Measurements from ENCODE around the gene CILP. TPM values are rescaled to one million over a fixed set of nuclear protein-coding genes. Genes with fewer than 3 reads are reported as not detected.
"Not testable (repeated sequence)": the region's sequence is repeated elsewhere in the genome, so short reads cannot be mapped to it uniquely, and the experiment has no call there.

Gene CILP
- total RNA-seq, 4 donors from 2014 or later, result 40.4 to 166 (median 93.8) TPM

- DNase-seq (ENCODE audit: extremely low spot score), result no peak
- TF ChIP-seq EP300 (IDR thresholded peaks at IDR 0.05) (no peak), POLR2A (IDR thresholded peaks at IDR 0.05; ENCODE audit: low read depth) (no peak)
- 84% methylated on average over 5 of the region's 5 CpGs for WGBS
- Histone ChIP-seq H3K27ac (replicated peaks in 1 of 4) (no peak overlapping the region), H3K4me3 (no peak overlapping the region), H3K27me3 (no peaks in the 10 kb centered on the region), H3K4me1 (no peaks in the 10 kb centered on the region), H3K36me3 (no peaks in the 10 kb centered on the region), H3K9me3 (no peaks in the 10 kb centered on the region)
- intact Hi-C loops (cut with DNase I), result no loop called here
These were observed 22.4 kb upstream of the CILP start for GRCh38 chr15:65233696-65234095.

DNA sequence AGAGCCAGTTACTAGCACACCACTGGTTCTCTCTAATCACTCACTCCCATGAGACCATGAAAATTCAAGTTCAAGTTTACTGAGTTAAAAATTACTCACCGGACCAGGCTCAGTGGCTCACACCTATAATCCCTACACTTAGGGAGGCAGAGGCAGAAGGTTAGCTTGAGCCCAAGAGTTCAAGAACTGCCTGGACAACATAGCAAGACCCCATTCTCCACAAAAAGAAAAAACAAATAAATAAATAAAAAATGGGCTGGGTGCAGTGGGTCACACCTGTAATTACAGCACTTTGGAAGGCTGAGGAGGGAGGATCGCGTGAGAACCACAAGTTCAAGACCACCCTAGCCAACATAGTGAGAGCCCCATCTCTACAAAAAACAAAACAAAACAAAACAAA, 21.2 kb upstream of the CILP start:
- no peak overlapping the region for H3K27ac ChIP-seq (replicated peaks in 1 of 4)
- intact Hi-C loops (cut with DNase I), result no loop called here
- no peak overlapping the region for H3K4me3 ChIP-seq
- no peaks in the 10 kb centered on the region for H3K4me1 ChIP-seq
- H3K9me3 ChIP-seq, result no peaks in the 10 kb centered on the region
- DNase-seq (ENCODE audit: extremely low spot score), result no peak
- TF ChIP-seq EP300 (IDR thresholded peaks at IDR 0.05) (no peak), POLR2A (IDR thresholded peaks at IDR 0.05; ENCODE audit: low read depth) (no peak), POLR2AphosphoS5 (IDR thresholded peaks at IDR 0.05) (no peak), CTCF (IDR thresholded peaks at IDR 0.05) (no peak)
- H3K27me3 ChIP-seq, result no peaks in the 10 kb centered on the region
- no peaks in the 10 kb centered on the region for H3K36me3 ChIP-seq
- WGBS, result 94% methylated on average over 3 of the region's 3 CpGs

DNA sequence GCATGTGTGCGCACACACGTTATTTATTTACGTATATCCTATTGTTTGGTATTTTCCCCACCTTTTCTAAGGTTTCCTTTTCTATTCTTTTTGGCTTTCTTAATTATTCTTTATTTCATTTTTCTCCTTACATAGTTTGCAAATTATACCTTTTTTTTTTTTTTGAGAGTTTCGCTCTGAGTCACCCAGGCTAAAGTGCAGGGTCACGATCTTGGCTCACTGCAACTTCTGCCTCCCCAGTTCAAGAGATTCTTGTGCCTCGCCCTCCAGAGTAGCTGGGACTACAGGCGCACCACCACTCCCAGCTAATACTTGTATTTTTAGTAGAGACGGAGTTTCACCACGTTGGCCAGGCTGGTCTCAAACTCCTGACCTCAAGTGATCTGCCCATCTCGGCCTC, 20.0 kb upstream of the CILP start:
- H3K36me3 ChIP-seq, result no peaks in the 10 kb centered on the region
- H3K9me3 ChIP-seq, result no peaks in the 10 kb centered on the region
- H3K4me3 ChIP-seq, result no peak overlapping the region
- intact Hi-C loops (cut with DNase I), result no loop called here
- no peak for DNase-seq (ENCODE audit: extremely low spot score)
- H3K27me3 ChIP-seq, result no peaks in the 10 kb centered on the region
- H3K27ac ChIP-seq (replicated peaks in 1 of 4), result no peak overlapping the region
- no peaks in the 10 kb centered on the region for H3K4me1 ChIP-seq
- WGBS, result 91% methylated on average over 10 of the region's 10 CpGs
- TF ChIP-seq POLR2AphosphoS5 (IDR thresholded peaks at IDR 0.05), result no peak
- TF ChIP-seq EP300 (IDR thresholded peaks at IDR 0.05), result no peak
- no peak for TF ChIP-seq CTCF (IDR thresholded peaks at IDR 0.05)
- no peak for TF ChIP-seq POLR2A (IDR thresholded peaks at IDR 0.05; ENCODE audit: low read depth)

DNA sequence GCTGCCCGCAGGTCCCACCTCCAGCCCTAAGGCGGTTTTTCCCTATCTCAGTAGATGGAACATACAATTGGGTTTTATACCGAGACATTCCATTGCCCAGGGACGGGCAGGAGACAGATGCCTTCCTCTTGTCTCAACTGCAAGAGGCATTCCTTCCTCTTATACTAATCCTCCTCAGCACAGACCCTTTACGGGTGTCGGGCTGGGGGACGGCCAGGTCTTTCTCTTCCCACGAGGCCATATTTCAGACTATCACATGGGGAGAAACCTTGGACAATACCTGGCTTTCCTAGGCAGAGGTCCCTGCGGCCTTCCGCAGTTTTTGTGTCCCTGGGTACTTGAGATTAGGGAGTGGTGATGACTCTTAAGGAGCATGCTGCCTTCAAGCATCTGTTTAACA, 15.6 kb upstream of the CILP start:
- DNase-seq (ENCODE audit: extremely low spot score); H3K4me3 ChIP-seq; H3K9me3 ChIP-seq; intact Hi-C loops (cut with DNase I); H3K27ac ChIP-seq (replicated peaks in 1 of 4); H3K4me1 ChIP-seq; H3K36me3 ChIP-seq; H3K27me3 ChIP-seq: not testable (repeated sequence)
- no CpG with 5 or more reads among the region's 10 CpGs for WGBS

DNA sequence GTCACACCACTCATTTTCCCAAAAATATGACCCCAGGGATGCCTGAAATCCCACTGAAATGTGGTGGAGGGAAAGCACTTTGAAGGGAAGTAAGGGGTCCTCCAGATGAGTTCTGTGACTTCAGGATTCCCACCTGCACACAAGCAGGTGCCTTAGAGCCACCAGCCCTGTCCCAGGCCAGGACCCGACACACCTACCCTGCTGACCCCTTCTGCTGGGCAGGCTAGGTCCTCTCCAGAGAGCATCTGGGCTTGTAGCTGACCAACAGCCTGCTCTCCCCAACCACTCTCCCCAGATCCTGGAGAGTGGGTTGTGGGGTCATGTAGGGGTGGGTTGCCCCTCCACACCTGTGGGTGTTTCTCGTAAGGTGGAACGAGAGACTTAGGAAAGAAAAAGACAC, 14.9 kb upstream of the CILP start:
- 100% methylated on average over 1 of the region's 3 CpGs for WGBS
- Histone ChIP-seq H3K27ac (replicated peaks in 1 of 4) (no peak overlapping the region), H3K4me1 (no peaks in the 10 kb centered on the region), H3K9me3 (no peaks in the 10 kb centered on the region), H3K4me3 (no peak overlapping the region), H3K27me3 (no peaks in the 10 kb centered on the region), H3K36me3 (no peaks in the 10 kb centered on the region)
- no peak for TF ChIP-seq POLR2A (IDR thresholded peaks at IDR 0.05; ENCODE audit: low read depth)
- no peak for TF ChIP-seq POLR2AphosphoS5 (IDR thresholded peaks at IDR 0.05)
- no peak for TF ChIP-seq CTCF (IDR thresholded peaks at IDR 0.05)
- no peak for TF ChIP-seq EP300 (IDR thresholded peaks at IDR 0.05)
- intact Hi-C loops (cut with DNase I), result no loop called here
- no peak for DNase-seq (ENCODE audit: extremely low spot score)

- 84% methylated on average over 6 of the region's 6 CpGs for WGBS
These were observed 12.7 kb upstream of the CILP start for GRCh38 chr15:65223996-65224395.

More at GRCh38 chr15:65223996-65224395, 12.7 kb upstream of the CILP start:
- no peaks in the 10 kb centered on the region for H3K27me3 ChIP-seq
- no peak overlapping the region for H3K27ac ChIP-seq (replicated peaks in 1 of 4)
- TF ChIP-seq POLR2A (IDR thresholded peaks at IDR 0.05; ENCODE audit: low read depth) (no peak), EP300 (IDR thresholded peaks at IDR 0.05) (no peak), CTCF (IDR thresholded peaks at IDR 0.05) (no peak), POLR2AphosphoS5 (IDR thresholded peaks at IDR 0.05) (no peak)
- no peaks in the 10 kb centered on the region for H3K9me3 ChIP-seq
- H3K4me1 ChIP-seq, result no peaks in the 10 kb centered on the region
- no peak for DNase-seq (ENCODE audit: extremely low spot score)
- intact Hi-C loops (cut with DNase I), result no loop called here
- no peaks in the 10 kb centered on the region for H3K36me3 ChIP-seq
- H3K4me3 ChIP-seq, result no peak overlapping the region

Measured in esophagus muscularis mucosa (tissue), 4 donors.